Right atrium auricular region (tissue), 2 donors: ENCODE results near the gene SMOC2. TPM values are rescaled to one million over a fixed set of nuclear protein-coding genes. Genes with fewer than 3 reads are reported as not detected.

Experiments
- DNase-seq: peaks from one replicate; pipeline ENCODE4 v3.0.0-alpha.2; 2019; ENCODE audit warnings: low spot score
- H3K27ac ChIP-seq, 2 donors: fragments of 200-600 bp; sonication (generic); 1 replicate in 1 of 2; 2 replicates in 1 of 2; pipeline ENCODE4 v1.5.1; 2016 to 2019
- H3K27me3 ChIP-seq, 2 donors: fragments of 200-600 bp; sonication (generic); one replicate each; pipeline versions ENCODE4 v1.5.1 to v1.6.0; 2017 to 2019
- H3K36me3 ChIP-seq: fragments of 200-600 bp; sonication (generic); one replicate; pipeline ENCODE4 v1.5.1; 2016
- H3K4me1 ChIP-seq, 2 donors: fragments of 200-600 bp; sonication (generic); one replicate each; pipeline versions ENCODE4 v1.5.1 to v1.6.0; 2017 to 2019
- H3K4me3 ChIP-seq, 2 donors: fragments of 200-600 bp; sonication (generic); 1 replicate in 1 of 2; 2 replicates in 1 of 2; pipeline ENCODE4 v1.5.1; 2017 to 2019; ENCODE audit warnings: mild to moderate bottlenecking in 1 of 2, moderate library complexity in 1 of 2
- H3K9me3 ChIP-seq, 2 donors: fragments of 200-600 bp; sonication (generic); one replicate each; pipeline ENCODE4 v1.5.1; 2019
- CTCF ChIP-seq, 2 donors: fragments of 200-600 bp; sonication (generic); IDR thresholded peaks; one replicate each; pipeline ENCODE4 v1.5.1; 2019; ENCODE audit warnings: antibody characterized with exemption in 2 of 2
- total RNA-seq, 2 donors: library from RNA; depleted of rRNA; stranded (reverse); fragments of >200 nt; gene quantifications; one replicate each; pipeline ENCODE4 v1.1.0, GENCODE V29; 2016

Gene SMOC2
- total RNA-seq, 2 donors from 2014 or later = 10.8 to 31.7 TPM

- H3K4me3 ChIP-seq = no peak overlapping the region
Measured at GRCh38 chr6:168648240-168649125, 207.5 kb downstream of the SMOC2 start.

GRCh38 chr6:168649209-168649608 lies 208.2 kb downstream of the SMOC2 start:
- H3K4me3 ChIP-seq = no peak overlapping the region
- TF ChIP-seq CTCF (IDR thresholded peaks at IDR 0.05) = no peak
- no peak overlapping the region for H3K27ac ChIP-seq
- H3K36me3 ChIP-seq = no peaks in the 10 kb centered on the region
- peaks cover 0 to 7% of the 10 kb centered on the region in 2 donors for H3K4me1 ChIP-seq
- no peak for DNase-seq
- H3K27me3 ChIP-seq = no peaks in the 10 kb centered on the region
- no peaks in the 10 kb centered on the region for H3K9me3 ChIP-seq

More at GRCh38 chr6:168648240-168649125, 207.5 kb downstream of the SMOC2 start:
- Histone ChIP-seq H3K9me3 (no peaks in the 10 kb centered on the region), H3K36me3 (no peaks in the 10 kb centered on the region), H3K27ac (no peak overlapping the region), H3K27me3 (no peaks in the 10 kb centered on the region), H3K4me1 (peaks cover 0 to 7% of the 10 kb centered on the region in 2 donors)
- no peak for TF ChIP-seq CTCF (IDR thresholded peaks at IDR 0.05)
- no peak for DNase-seq

- Histone ChIP-seq H3K36me3 (no peaks in the 10 kb centered on the region), H3K27me3 (no peaks in the 10 kb centered on the region), H3K4me1 (peaks cover 0 to 7% of the 10 kb centered on the region in 2 donors), H3K27ac (no peak overlapping the region), H3K4me3 (no peak overlapping the region), H3K9me3 (no peaks in the 10 kb centered on the region)
- no peak for TF ChIP-seq CTCF (IDR thresholded peaks at IDR 0.05)
- no peak for DNase-seq
Measured at GRCh38 chr6:168650671-168651111, 209.7 kb downstream of the SMOC2 start.

DNA sequence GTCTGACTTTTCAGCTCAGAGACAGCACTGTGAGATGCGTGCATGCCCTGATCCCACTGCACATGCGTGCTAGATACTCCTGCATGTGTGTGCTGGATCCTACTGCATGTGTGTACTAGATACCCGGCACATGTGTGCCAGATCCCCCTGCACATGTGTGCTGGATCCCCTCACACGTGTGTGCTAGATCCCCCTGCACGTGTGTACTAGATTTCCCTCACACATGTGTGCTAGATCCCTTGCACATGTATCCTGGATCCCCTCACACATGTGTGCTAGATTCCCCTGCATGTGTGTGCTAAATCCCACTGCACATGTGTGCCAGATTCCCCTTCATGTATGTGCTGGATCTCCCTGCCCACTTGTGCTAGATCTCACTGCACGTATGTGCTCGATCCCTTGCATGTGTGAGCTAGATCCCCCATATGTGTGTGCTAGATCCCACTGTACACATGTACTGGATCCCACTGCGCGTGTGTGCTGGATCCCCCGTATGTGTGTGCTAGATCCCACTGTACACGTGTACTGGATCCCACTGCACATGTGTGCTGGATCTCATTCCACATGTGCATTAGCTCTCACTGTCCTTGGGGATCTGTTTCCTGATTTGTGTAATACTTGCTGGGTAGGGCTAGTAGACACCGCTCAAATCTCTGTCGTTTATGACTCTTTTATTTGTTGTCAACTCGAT lies 214.6 kb downstream of the SMOC2 start:
- TF ChIP-seq CTCF (IDR thresholded peaks at IDR 0.05) = no peak
- no peak overlapping the region for H3K27ac ChIP-seq
- H3K4me1 ChIP-seq = no peaks in the 10 kb centered on the region
- H3K27me3 ChIP-seq = no peaks in the 10 kb centered on the region
- no peaks in the 10 kb centered on the region for H3K9me3 ChIP-seq
- H3K4me3 ChIP-seq = no peak overlapping the region
- H3K36me3 ChIP-seq = no peaks in the 10 kb centered on the region
- DNase-seq = no peak

DNA sequence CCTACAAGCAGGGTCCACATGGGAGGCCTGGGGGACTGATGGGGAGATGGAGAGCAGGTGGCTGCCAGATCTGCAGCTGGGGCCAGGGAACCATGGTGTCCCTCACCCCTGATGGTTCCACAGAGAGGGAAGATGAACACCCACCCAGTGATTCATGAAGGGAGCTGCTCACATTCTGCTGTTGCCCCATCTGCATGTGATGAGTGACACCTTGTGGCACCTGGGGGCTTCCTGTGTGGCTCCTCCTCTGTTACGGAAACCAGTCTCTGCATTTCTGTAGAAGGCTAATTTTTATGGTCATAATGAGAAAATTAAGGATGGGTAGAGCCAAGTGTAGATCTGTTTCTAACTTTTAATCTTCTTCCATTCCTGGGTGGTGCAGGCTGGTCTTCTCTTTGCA lies 217.1 kb downstream of the SMOC2 start:
- no peak for TF ChIP-seq CTCF (IDR thresholded peaks at IDR 0.05)

More for the DNA sequence above, 217.1 kb downstream of the SMOC2 start:
- no peak overlapping the region for H3K27ac ChIP-seq
- no peaks in the 10 kb centered on the region for H3K36me3 ChIP-seq
- H3K9me3 ChIP-seq = no peaks in the 10 kb centered on the region
- H3K4me3 ChIP-seq = no peak overlapping the region
- no peaks in the 10 kb centered on the region for H3K27me3 ChIP-seq
- DNase-seq = no peak
- no peaks in the 10 kb centered on the region for H3K4me1 ChIP-seq
